ENCODE results near the gene PPP4R1. TPM values are rescaled to one million over a fixed set of nuclear protein-coding genes. Genes with fewer than 3 reads are reported as not detected.

Gene PPP4R1
- total RNA-seq, 1 experiment from 2014 or later: 66.7 TPM

DNA sequence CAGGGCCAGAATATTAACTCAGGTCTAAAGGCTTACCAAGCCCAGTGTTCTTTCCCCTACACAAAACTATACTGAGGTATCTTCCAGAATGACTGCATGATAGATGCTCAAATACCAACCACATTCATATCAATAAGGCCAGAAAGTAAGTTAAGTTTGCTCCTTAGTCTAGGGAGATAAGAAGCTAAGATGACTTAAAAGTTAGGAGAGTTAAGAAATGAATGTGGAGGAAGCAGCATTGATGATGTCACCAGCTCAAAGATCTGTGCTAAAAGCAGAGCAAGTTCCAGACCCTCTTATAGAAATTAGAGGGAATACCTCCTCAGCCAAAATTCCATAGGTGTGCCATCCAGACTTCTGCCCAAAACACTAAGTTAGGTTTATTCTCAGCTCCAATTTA is 6.1 kb downstream of the PPP4R1 start:
- ATAC-seq (no peak), DNase-seq (ENCODE audit: low read depth, low spot score) (no peak)
- Histone ChIP-seq H3K4me1 (ENCODE audit: control insufficient read depth in 1 of 2, insufficient read depth in 2 of 2, low read length in 2 of 2) (peaks cover 10 to 22% of the 10 kb centered on the region in 2 experiments), H3K27me3 (ENCODE audit: insufficient read depth, low read length) (no peaks in the 10 kb centered on the region), H3K79me2 (ENCODE audit: insufficient read depth, low read length) (peaks cover 100% of the 10 kb centered on the region), H3K36me3 (ENCODE audit: control insufficient read depth in 1 of 2, insufficient read depth in 2 of 2, low read length in 2 of 2) (peaks cover 4 to 10% of the 10 kb centered on the region in 2 experiments; a peak in 2 of 4 replicates), H3K27ac (ENCODE audit: low read depth, low read length) (no peak overlapping the region), H4K20me1 (ENCODE audit: insufficient read depth) (0 out of 2 replicates have a peak, but pooled peaks cover 4% of the 10 kb centered on the region), H3K4me3 (replicated peaks in 1 of 2; ENCODE audit: low read depth in 1 of 2, low read length in 2 of 2) (no peak overlapping the region), H3K9me2 (ENCODE audit: insufficient read depth) (no peaks in the 10 kb centered on the region), H3K9ac (ENCODE audit: low read length) (no peak overlapping the region), H3K4me2 (ENCODE audit: low read length) (no peak overlapping the region), H3K9me3 (ENCODE audit: control insufficient read depth in 1 of 2, insufficient read depth in 1 of 2, low read depth in 1 of 2, low read length in 2 of 2) (no peaks in the 10 kb centered on the region), H2AFZ (ENCODE audit: low read depth, low read length, poor library complexity, severe bottlenecking) (no peak overlapping the region)
- intact Hi-C loops (cut with micrococcal nuclease): no loop called here
- ChIA-PET POLR2A (interaction anchor here (0.6 kb wide), 1 partner anchor 15 kb away, joined by 3 read pairs; no protein-coding TSS in a partner anchor), RAD21 (ENCODE audit: low non-redundant PET in 1 of 2, low total read pairs in 2 of 2, uncharacterized antibody in 2 of 2, unreplicated experiment in 2 of 2) (no interaction called here), CTCF (no interaction called here)
- BruUV-seq (replicated peaks): no TSS peak
- TF ChIP-seq SRF (IDR thresholded peaks at IDR 0.05; ENCODE audit: low read depth) (no peak), FOSL1 (IDR thresholded peaks at IDR 0.05; ENCODE audit: low read depth) (no peak), EZH2 (IDR thresholded peaks at IDR 0.05) (no peak), ATF3 (IDR thresholded peaks at IDR 0.05) (no peak), JUND (IDR thresholded peaks at IDR 0.05) (no peak), TCF7L2 (IDR thresholded peaks at IDR 0.05; ENCODE audit: borderline replicate concordance, extremely low read depth, insufficient read depth, insufficient read length) (no peak), POLR2A (IDR thresholded peaks at IDR 0.05; ENCODE audit: borderline replicate concordance, extremely low read depth, insufficient read depth, insufficient read length) (no peak), EZH2phosphoT487 (IDR thresholded peaks at IDR 0.05; ENCODE audit: borderline replicate concordance) (no peak), EGR1 (IDR thresholded peaks at IDR 0.05; ENCODE audit: low read depth) (no peak), SP1 (IDR thresholded peaks at IDR 0.05; ENCODE audit: low read depth) (no peak), CEBPB (IDR thresholded peaks at IDR 0.05; ENCODE audit: low read depth) (no peak), CBX3 (IDR thresholded peaks at IDR 0.05; ENCODE audit: low read depth) (no peak), ELF1 (IDR thresholded peaks at IDR 0.05; ENCODE audit: borderline replicate concordance, low read depth) (no peak), SIN3A (IDR thresholded peaks at IDR 0.05; ENCODE audit: low read depth) (no peak), ZFX (IDR thresholded peaks at IDR 0.05) (no peak), CTCF (IDR thresholded peaks at IDR 0.05 in 2 of 3, conservative IDR thresholded peaks at IDR 0.05 in 1 of 3; ENCODE audit: borderline replicate concordance in 1 of 3, insufficient read depth in 1 of 3, low read depth in 2 of 3, low read length in 2 of 3) (no peak), ZBTB33 (IDR thresholded peaks at IDR 0.05; ENCODE audit: extremely low read depth, insufficient replicate concordance, low read length) (no peak)
- TF ChIP-seq, protein P1, sequence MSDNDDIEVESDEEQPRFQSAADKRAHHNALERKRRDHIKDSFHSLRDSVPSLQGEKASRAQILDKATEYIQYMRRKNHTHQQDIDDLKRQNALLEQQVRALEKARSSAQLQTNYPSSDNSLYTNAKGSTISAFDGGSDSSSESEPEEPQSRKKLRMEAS (IDR thresholded peaks at IDR 0.05): no peak
- TF ChIP-seq, protein P2, sequence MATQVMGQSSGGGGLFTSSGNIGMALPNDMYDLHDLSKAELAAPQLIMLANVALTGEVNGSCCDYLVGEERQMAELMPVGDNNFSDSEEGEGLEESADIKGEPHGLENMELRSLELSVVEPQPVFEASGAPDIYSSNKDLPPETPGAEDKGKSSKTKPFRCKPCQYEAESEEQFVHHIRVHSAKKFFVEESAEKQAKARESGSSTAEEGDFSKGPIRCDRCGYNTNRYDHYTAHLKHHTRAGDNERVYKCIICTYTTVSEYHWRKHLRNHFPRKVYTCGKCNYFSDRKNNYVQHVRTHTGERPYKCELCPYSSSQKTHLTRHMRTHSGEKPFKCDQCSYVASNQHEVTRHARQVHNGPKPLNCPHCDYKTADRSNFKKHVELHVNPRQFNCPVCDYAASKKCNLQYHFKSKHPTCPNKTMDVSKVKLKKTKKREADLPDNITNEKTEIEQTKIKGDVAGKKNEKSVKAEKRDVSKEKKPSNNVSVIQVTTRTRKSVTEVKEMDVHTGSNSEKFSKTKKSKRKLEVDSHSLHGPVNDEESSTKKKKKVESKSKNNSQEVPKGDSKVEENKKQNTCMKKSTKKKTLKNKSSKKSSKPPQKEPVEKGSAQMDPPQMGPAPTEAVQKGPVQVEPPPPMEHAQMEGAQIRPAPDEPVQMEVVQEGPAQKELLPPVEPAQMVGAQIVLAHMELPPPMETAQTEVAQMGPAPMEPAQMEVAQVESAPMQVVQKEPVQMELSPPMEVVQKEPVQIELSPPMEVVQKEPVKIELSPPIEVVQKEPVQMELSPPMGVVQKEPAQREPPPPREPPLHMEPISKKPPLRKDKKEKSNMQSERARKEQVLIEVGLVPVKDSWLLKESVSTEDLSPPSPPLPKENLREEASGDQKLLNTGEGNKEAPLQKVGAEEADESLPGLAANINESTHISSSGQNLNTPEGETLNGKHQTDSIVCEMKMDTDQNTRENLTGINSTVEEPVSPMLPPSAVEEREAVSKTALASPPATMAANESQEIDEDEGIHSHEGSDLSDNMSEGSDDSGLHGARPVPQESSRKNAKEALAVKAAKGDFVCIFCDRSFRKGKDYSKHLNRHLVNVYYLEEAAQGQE (IDR thresholded peaks at IDR 0.05; ENCODE audit: low read depth): no peak

Measured in HCT116 (cell line).